GM19372 (cell line): ENCODE results near the gene BORCS5.
"Not testable (repeated sequence)": the region's sequence is repeated elsewhere in the genome, so short reads cannot be mapped to it uniquely, and the experiment has no call there.

Experiments used
- ATAC-seq: cut with Tn5 transposase; IDR thresholded peaks from one replicate; pipeline ENCODE4 v1.9.1; 2021; ENCODE audit warnings: mild to moderate bottlenecking, low read depth, moderate library complexity; ENCODE audit not compliant: unreplicated experiment

Gene BORCS5

DNA sequence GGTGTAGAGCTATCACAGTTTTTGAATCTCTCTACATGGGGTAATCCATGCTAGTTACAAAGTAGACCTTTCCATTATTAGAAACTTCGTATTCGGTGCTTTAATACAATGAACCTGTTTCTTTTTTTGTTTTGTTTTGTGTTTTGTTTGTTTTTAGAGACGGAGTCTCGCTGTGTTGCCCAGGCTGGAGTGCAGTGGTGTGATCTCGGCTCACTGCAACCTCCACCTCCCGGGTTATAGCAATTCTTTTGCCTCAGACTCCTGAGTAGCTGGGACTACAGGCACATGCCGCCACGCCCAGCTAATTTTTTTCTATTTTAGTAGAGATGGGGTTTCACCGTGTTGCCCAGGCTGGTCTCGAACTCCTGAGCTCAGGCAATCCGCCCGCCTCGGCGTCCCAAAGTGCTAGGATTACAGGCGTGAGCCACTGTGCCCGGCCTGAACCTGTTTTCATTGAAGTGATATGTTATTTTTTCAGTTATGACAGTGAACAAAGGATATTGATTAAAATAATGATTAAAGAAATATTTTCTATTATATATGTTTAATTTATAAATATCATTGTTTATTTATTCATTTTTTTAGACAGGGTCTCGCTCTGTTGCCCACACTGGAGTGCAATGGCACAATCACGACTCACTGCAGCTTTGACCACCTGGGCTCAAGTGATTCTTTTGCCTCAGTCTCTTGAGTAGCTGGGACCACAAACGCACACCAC lies 5.3 kb upstream of the BORCS5 start:
- not testable (repeated sequence) for ATAC-seq

DNA sequence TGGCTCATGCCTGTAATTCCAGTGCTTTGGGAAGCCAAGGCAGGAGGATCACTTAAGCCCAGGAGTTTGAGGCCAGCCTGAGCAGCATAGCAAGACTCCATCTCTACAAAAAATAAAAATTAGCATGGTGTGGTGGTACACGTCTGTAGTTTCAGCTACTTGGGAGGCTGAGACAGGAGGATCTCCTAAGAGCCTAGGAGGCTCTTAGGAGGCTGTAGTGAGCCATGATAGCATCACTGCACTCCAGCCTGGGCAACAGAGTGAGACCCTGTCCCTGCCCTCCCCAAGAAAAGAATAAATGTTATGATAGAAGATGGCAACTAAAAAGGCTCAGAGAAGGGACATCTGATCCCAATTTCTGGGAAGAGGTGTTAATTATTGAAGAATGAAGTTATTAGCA lies 3.6 kb upstream of the BORCS5 start:
- no peak for ATAC-seq

DNA sequence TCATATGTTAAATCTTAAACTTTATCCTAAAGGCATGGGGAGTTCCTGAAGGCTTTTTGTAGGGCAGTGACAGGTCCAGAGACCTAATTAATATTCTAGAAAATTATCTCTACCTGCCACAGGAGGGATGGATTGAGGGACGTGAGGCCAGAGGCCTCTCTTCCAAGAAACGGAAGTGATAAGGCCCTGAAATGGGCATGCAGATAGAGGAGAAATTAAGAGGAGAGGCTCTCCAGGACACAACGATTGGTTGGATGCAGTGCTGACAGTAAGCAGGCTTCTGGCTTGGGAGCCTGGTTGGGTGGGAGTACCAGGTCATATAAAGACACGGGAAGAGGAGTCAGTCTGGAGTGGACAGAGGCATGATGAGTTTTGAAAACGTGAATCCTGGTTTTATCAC lies 3.1 kb upstream of the BORCS5 start:
- no peak for ATAC-seq

DNA sequence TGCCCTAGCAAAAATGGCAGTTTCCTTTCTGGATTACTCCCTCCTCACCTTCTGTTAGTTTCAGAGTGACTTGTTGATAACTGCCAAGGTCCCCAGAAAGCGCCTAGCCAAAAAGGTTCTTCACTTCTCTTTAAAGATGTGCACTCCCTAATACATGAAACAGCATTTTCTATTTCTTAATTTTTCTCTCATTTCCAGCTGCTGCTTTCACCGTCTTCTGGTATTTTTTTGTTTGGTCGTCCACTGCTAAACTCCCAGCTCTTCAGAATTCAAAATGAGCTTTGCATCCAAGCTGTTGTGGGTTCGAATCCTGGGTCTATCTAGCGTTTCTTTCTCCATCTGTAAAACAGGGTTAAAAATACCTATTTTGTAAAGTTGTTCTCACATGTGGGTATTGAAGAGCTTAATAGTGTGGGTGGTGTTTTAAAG lies 397 bp upstream of the BORCS5 start:
- no peak for ATAC-seq

DNA sequence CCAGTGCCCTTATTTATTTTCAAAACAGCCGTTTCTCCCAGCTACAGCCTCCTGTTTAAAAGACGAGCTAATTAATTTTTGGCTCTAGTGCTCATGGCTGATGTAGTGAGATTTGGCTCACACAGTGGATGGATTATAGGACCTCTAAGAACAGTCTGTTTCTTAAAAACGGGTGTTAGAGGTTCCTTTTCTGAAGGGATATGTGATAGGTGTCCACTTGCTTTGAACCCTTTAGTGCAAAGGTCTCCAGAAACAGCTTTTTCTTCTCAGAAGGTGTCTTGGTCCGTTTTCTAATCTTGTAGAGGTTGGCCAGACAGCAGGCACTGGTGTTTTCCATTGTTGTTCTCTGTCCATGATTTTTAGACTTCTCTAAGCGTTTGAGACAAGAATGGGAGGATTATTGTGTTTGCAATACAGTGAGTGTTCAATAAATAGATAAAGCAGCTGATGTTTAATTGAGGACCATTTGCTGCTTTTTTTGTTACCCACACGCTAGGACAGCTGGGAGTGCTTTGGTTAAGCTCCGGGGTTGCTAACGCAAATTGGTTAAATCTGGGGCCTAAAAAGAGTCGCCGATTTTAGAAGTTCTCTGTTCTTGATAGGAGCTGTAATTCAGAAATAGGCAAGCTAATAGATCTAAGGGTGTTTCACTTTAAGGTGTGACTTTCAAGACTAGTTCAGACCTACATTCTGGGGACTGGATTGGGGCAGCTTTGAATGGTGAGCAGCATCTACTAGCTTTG lies 1.0 kb downstream of the BORCS5 start:
- ATAC-seq: no peak

DNA sequence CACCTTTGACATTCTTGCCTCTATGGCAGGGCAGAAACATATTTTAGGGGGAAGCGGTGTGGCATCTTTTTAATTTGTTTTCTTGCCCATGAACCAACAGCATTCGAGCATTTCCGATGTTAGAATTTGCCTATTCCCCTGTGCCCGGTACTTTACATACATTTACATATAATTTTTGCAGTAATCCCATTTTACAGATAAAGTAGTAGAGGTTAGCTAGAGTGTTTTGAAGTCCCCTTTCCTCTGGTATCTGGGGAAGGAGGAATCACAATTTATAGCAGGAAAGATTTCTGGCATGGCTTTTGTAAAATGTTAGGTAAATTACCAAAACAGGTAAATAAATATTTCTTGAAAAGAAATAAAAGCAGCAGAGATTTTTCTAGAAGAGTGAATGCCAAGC lies 1.6 kb downstream of the BORCS5 start:
- no peak for ATAC-seq

DNA sequence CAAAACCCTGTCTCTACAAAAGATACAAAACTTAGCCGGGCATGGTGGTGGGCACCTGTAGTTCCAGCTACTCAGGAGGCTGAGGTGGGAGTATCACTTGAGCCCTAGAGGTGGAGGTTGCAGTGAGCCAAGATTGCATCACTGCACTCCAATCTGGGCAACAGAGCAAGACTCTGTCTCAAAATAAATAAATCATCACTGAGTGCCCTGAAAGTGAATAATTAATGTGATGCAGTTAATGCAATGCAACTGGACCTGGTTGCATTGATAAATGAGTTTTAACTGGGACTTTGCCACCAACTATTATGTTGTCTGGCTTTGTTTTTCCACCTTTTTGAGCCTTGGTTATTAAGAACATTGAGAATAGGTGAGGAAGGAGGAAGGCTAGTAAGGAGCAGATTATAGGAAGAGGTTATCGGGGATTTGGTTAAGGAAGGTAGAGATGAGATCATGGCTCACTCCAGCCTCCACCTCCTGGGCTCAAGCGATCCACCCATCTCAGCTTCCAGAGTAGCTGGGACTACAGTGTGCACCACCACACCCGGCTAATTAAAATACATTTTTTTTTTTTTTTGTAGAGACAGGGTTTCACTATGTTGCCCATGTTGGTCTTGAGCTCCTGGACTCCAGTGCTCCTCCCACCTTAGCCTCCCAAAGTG lies 8.0 kb downstream of the BORCS5 start:
- no peak for ATAC-seq

DNA sequence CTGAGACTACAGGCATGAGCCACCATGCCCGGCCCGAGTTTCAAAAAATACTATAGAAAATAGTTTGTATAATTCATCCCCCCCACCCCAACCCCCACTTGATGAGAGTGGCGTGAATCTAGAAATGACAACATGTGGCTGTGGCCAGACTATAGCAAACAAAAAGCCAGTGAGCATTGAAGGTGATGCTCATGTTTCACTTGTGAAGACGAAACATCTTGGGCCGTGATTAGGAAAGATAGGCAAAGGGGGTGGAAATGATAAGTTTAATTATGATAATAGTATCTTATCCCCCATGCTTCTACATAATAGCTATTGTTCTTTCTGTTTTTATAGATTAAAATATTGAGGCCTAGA lies 8.5 kb downstream of the BORCS5 start:
- ATAC-seq: no peak

DNA sequence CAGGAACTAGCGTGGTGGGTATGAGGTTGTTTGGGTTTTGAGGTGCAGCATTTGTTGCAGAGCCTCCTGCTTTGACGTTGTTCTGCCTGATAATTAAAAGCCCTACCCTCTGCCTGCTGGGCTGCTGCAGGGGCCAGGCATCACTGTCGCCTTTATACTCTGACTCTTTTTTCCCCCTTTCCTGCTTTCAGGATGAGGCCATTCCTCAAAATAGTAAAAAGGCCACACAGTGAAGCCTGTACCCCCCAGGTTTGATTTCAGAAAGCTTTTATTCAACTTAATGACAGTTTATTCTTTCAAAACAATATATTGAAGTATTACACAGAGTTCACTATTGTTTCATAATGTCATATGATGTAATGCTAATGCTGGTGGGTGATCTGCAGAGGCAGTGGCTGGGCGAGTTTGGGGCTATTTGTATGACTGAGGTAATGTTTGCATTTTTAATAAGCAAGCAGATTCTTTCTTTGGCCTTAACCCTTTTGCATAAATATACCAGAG lies 9.1 kb downstream of the BORCS5 start:
- ATAC-seq: no peak

DNA sequence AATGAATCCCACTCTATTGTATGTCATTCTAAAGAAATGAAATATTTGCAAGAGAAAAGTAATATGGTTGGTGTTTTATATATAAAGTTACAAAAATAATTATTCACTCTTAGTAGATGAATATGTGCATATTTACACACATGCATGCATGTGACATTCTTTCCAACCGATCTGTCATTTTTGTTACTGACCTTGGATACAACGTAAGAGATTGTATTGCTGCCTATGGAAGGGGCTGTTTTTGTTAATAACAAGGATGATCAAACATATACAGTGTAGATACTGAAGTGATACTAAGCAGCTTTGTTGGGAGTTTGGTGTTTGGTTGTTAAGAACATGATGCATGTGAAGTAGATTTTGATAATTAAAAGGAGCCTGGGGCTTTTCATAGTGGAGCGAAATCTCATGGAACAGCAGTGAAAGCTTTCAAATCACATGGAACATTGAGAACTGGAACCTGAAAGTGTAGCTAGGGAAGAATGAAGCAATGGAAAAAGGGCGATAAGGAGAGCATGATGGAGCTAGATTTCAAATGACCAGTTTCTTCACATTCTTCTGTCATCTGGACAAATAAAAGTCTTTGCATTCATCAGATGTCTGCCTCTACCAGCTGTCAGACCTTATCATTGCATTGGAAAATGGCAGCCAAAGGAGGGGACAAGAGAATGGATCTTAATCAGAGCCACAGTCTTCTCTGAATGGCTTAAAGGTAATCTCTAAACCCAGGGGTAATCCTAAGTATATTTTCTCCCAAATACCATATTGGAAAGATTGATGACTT lies 10.0 kb downstream of the BORCS5 start:
- ATAC-seq: no peak

DNA sequence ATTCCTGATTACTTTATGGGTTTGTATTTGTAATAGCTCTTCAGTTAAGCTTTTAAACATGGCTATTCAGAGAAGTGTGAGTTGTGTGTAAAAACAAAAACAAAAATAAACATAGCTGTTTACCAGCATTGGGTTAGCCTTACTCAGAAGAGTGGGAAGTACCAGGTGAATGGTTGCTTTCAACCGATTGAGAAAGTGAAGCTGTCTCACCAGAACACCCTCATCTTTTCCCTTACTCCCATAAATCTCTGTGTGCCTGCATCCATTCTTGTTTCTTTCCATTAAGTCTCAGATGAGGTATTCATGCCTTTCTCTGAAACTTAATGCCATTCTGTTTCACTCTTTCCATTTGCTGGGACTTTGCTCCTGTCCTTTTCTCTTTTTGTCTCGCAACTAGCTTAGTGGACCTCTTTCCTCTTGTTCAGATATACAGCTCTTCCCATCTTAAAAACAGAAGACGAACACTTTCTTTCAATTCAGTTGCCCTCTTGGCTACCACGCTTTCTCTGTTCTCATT lies 10.7 kb downstream of the BORCS5 start:
- ATAC-seq: no peak

DNA sequence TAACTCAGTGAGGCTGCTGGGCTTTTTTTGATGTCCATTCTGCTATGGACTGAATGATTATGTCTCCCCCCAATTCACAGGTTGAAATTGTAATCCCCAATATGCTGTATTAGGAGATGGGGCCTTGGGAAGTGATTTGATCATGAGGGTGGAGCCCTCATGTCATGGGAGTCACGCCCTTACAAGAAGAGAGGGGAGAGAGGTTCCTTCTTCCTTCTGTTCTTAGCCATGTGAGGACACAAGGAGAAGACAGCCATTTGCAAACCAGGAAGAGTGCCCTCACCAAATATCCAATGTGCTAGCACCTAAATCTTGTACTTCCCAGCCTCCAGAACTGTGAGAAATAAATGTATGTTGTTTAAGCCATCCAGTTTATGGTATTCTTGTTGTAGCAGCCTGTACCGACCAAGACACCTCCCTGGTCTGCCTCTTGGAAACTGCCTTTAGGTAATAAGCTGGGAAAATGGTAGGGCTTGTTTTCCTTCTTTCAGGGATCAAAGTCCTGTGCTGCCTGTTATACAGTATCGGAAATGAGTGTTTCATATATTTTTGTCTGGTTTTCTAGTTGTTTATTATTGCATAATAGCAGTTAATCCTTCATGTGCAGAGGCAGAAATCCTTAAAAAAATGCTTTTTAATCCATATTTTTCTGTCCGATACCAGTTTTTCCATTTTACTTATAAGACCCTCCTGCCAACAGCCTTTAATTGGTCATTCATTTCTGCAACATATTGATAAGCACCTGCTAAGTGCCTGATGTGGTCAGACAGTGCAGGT lies 16.3 kb downstream of the BORCS5 start:
- no peak for ATAC-seq

DNA sequence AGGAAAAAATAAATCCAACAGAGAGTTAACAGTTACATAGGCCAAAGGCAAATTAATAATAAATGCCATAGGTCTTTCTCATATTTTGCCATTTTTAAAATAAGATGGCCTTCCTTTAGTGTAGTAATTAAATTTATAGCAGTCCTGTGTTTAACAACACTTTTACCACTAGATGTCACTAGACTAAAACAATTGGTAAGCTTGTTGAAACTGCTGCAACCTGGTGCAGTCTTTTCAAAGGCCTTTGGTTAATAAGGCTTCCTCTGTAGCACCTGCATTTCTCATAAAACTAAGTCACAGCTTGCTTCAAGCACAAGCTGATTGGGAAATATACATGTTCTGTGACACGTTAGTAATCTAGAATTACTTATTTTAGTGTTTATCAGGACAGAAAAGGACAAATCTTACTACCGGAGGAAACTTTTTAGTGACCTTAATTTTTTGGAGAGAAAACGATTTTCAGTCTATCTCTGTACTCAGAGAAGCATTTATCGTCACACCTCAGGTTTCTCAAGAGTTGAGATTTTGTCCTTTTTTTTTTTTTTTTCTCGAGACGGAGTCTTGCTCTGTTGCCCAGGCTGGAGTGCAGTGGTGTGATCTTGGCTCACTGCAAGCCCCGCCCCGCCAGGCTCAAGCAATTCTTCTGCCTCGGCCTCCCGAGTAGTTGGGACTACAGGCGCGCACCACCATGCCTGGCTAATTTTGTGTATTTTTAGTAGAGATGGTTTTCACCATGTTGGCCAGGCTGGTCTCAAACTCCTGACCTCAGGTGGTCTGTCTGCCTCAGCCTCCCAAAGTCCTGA lies 20.0 kb downstream of the BORCS5 start:
- no peak for ATAC-seq

DNA sequence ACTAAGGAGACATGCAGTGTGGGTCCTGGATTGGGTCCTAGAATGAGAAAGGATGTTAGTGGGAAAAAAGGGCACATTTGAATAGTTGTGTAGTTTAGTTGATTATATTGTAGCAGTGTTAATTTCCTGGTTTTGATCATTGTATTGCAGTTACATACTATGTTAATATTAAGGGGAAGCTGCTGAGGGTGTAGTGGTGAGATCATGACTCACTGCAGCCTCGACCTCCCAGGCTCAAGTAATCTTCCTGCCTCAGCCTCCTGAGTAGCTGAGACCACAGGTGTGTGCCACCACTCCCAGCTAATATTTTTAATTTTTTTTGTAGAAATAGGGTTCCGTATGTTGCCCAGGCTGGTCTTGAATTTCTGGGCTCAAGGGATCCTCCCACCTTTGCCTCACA lies 21.7 kb downstream of the BORCS5 start:
- ATAC-seq: no peak

DNA sequence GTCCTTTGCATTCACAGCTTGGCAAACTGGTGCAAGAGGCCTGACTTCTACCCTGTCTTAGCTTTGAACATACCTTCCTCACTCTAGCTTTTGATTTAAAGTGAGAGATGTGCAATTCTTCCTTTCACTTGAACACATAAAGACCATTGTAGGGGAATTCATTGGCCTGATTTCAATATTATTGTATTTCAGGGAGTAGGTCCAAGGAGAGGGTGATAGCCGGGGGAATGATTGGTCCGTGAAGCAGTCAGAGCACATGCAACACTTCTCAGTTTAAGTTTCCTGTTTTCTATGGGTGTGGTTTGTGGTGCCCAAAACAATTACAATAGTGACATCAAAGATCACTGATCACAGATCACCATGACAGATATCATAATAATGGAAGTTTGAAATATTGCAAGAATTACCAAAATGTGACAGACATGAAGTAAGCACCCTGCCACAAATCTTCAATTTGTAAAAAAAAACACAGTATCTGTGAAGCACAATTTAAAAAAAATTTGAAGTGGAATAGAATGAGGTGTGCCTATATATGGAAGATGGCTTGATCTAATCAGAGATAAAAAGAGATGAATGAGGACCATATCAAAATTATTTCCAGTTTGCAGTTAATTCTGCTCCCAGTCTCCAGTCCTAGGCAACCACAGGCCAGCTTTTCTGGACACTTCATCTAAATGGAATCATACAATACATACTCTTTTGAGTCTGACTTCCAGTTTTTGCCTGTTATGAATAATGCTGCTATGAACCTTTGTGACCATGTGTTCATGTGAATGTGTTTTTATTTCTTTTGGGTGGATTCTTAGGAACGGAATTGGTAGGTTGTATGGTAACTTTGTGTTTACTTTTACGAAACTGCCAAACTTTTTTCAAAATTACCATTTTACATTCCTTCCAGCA lies 23.2 kb downstream of the BORCS5 start:
- ATAC-seq: no peak

DNA sequence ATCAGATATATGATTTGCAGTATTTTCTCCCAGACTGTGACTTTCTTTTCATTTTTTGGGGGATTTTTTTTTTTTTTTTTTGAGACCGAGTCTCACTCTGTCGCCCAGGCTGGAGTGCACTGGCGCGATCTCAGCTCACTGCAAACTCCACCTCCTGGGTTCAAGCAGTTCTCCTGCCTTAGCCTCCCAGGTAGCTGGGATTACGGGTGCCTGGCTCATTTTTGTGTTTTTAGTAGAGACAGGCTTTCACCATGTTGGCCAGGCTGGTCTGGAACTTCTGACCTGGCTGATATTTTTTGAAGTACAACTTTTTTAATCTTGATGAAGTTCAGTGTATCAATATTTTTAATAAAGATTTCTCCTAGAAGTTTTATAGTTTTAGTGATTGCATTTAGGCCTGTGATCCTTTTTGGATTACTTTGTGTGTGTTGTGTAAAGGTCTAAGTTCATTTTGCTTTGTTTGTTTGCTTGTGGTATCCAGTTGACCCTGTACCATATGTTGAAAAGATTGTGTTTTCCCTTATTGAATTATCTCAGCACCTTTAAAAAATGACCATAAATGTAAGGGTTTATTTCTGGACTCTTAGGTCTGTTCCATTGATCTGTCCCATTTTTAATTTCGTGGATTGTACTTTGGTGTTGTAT lies 24.2 kb downstream of the BORCS5 start:
- no peak for ATAC-seq

DNA sequence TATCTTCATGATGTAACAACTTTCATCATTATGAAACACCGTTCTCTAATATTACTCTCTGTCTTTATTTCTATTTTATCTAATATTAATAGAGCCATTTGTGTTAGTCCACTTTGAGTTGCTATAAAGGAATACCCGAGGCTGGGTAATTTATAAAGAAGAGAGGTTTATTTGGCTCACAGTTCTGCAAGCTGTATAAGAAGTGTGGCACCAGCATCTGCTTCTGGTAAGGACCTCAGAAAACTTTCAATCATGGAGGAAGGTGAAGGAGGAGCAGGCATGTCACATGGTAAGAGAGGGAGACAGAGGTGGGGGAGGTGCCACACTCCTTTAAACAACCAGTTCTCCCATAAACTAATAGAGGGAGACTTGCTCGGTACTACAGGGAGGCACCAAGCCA lies 25.1 kb downstream of the BORCS5 start:
- ATAC-seq: no peak
